Skin epidermis (tissue), 12 donors: ENCODE results near the gene HSPB7.
"Not testable (repeated sequence)": the region's sequence is repeated elsewhere in the genome, so short reads cannot be mapped to it uniquely, and the experiment has no call there.

Source experiments
- H3K27ac ChIP-seq, 21 experiments: fragments of 200-600 bp; sonication (generic) in 11 of 21; one replicate each; pipeline ENCODE4 v1.5.0; 2020; ENCODE audit warnings: mild to moderate bottlenecking in 3 of 21, inconsistent platforms in 2 of 21, moderate library complexity in 2 of 21
- H3K4me3 ChIP-seq, 7 experiments: fragments of 200-600 bp; sonication (generic) in 2 of 7; one replicate each; pipeline ENCODE4 v1.5.0; 2020; ENCODE audit warnings: inconsistent platforms in 2 of 7, mild to moderate bottlenecking in 2 of 7, moderate library complexity in 1 of 7

The HSPB7 gene

GRCh38 chr1:16051949-16052348 lies 34.1 kb upstream of the HSPB7 start:
- not testable (repeated sequence) for H3K4me3 ChIP-seq, H3K27ac ChIP-seq

- Histone ChIP-seq H3K27ac (no peak overlapping the region), H3K4me3 (no peak overlapping the region)
Observed at GRCh38 chr1:16051039-16051438, 33.2 kb upstream of the HSPB7 start.

- no peak overlapping the region for H3K27ac ChIP-seq
Observed at GRCh38 chr1:16050328-16050727, 32.5 kb upstream of the HSPB7 start.

GRCh38 chr1:16048573-16049189 lies 30.8 kb upstream of the HSPB7 start:
- H3K27ac ChIP-seq = peak overlapping the region in 2 of 21 experiments; percentile 31 to 68

More at GRCh38 chr1:16050328-16050727, 32.5 kb upstream of the HSPB7 start:
- no peak overlapping the region for H3K4me3 ChIP-seq

GRCh38 chr1:16047791-16048475 lies 30.1 kb upstream of the HSPB7 start:
- peak overlapping the region in 1 of 7 experiments; percentile 24 for H3K4me3 ChIP-seq
- no peak overlapping the region for H3K27ac ChIP-seq

More at GRCh38 chr1:16048573-16049189, 30.8 kb upstream of the HSPB7 start:
- H3K4me3 ChIP-seq = peak overlapping the region in 6 of 7 experiments; percentile 2 to 29 (median 21)

- Histone ChIP-seq H3K27ac (no peak overlapping the region), H3K4me3 (no peak overlapping the region)
Observed at GRCh38 chr1:16046842-16047241, 29.0 kb upstream of the HSPB7 start.

- Histone ChIP-seq H3K27ac (no peak overlapping the region), H3K4me3 (no peak overlapping the region)
Observed at GRCh38 chr1:16043950-16044349, 26.1 kb upstream of the HSPB7 start.

- no peak within 1 kb of the TSS for H3K4me3 ChIP-seq
Observed at GRCh38 chr1:16043521-16043920, 25.7 kb upstream of the HSPB7 start, which contains the start of gene CLCNKB. CLCNKB (plus strand) TSS chr1:16043782; CDS start chr1:16044493, 711 bp downstream.

GRCh38 chr1:16042654-16043053 lies 24.8 kb upstream of the HSPB7 start:
- not testable (repeated sequence) for H3K27ac ChIP-seq

More at GRCh38 chr1:16043521-16043920, 25.7 kb upstream of the HSPB7 start, which contains the start of gene CLCNKB:
- H3K27ac ChIP-seq = no peak within 1 kb of the TSS

GRCh38 chr1:16042096-16042495 lies 24.3 kb upstream of the HSPB7 start:
- H3K4me3 ChIP-seq = no peak overlapping the region
- H3K27ac ChIP-seq = no peak overlapping the region

More at GRCh38 chr1:16042654-16043053, 24.8 kb upstream of the HSPB7 start:
- not testable (repeated sequence) for H3K4me3 ChIP-seq

- H3K4me3 ChIP-seq = no peak overlapping the region
- no peak overlapping the region for H3K27ac ChIP-seq
Observed at GRCh38 chr1:16041200-16041599, 23.4 kb upstream of the HSPB7 start.

- not testable (repeated sequence) for H3K4me3 ChIP-seq, H3K27ac ChIP-seq
Observed at GRCh38 chr1:16039871-16040270, 22.0 kb upstream of the HSPB7 start.

GRCh38 chr1:16038620-16038912 lies 20.7 kb upstream of the HSPB7 start:
- H3K4me3 ChIP-seq = no peak overlapping the region
- no peak overlapping the region for H3K27ac ChIP-seq

GRCh38 chr1:16036461-16036860 lies 18.6 kb upstream of the HSPB7 start:
- H3K27ac ChIP-seq, H3K4me3 ChIP-seq: not testable (repeated sequence)

GRCh38 chr1:16033103-16033632 lies 15.3 kb upstream of the HSPB7 start:
- H3K4me3 ChIP-seq, H3K27ac ChIP-seq: not testable (repeated sequence)

- H3K4me3 ChIP-seq = no peak overlapping the region
- peak overlapping the region in 1 of 21 experiments; percentile 13 for H3K27ac ChIP-seq
Observed at GRCh38 chr1:16032388-16033102, 14.7 kb upstream of the HSPB7 start.

GRCh38 chr1:16031551-16031950 lies 13.7 kb upstream of the HSPB7 start:
- no peak overlapping the region for H3K27ac ChIP-seq
- H3K4me3 ChIP-seq = no peak overlapping the region

GRCh38 chr1:16029288-16029687 lies 11.4 kb upstream of the HSPB7 start:
- no peak overlapping the region for H3K4me3 ChIP-seq
- H3K27ac ChIP-seq = no peak overlapping the region

- not testable (repeated sequence) for H3K27ac ChIP-seq, H3K4me3 ChIP-seq
Observed at GRCh38 chr1:16029003-16029268, 11.1 kb upstream of the HSPB7 start.

GRCh38 chr1:16028237-16029002 lies 10.6 kb upstream of the HSPB7 start:
- H3K4me3 ChIP-seq = no peak overlapping the region

More at GRCh38 chr1:16028237-16029002, 10.6 kb upstream of the HSPB7 start:
- no peak overlapping the region for H3K27ac ChIP-seq
